Gastroesophageal sphincter (tissue), 4 donors: Measurements from ENCODE around the gene LIMK2. TPM values are rescaled to one million over a fixed set of nuclear protein-coding genes. Genes with fewer than 3 reads are reported as not detected.

Experiments used
- ATAC-seq: fragments of 150-250 bp; one replicate; pipeline ENCODE4 v1.9.1; 2016; ENCODE audit warnings: mild to moderate bottlenecking, moderate library complexity
- H3K27ac ChIP-seq, 4 donors: fragments of 200-600 bp; sonication (generic) in 3 of 4; 1 replicate in 3 of 4; 2 replicates in 1 of 4; pipeline ENCODE4 v1.5.1; 2016 to 2019
- H3K27me3 ChIP-seq: fragments of 200-600 bp; sonication (generic); one replicate; pipeline ENCODE4 v1.5.1; 2019
- H3K36me3 ChIP-seq, 2 donors: fragments of 200-600 bp; sonication (generic); one replicate each; pipeline ENCODE4 v1.5.1; 2019; ENCODE audit warnings: control low read depth in 1 of 2
- H3K4me1 ChIP-seq, 3 donors: fragments of 200-600 bp; sonication (generic); 1 replicate in 2 of 3; 2 replicates in 1 of 3; pipeline ENCODE4 v1.5.1; 2016 to 2019; ENCODE audit warnings: control low read depth in 2 of 3
- H3K4me3 ChIP-seq, 2 donors: fragments of 200-600 bp; sonication (generic); one replicate each; pipeline ENCODE4 v1.5.1; 2019; ENCODE audit warnings: mild to moderate bottlenecking in 1 of 2, moderate library complexity in 1 of 2
- H3K9me3 ChIP-seq, 3 donors: fragments of 200-600 bp; sonication (generic); one replicate each; pipeline ENCODE4 v1.5.1; 2017 to 2019; ENCODE audit warnings: control low read depth in 2 of 3
- EP300 ChIP-seq: sonication (generic); formaldehyde crosslinking; IDR thresholded peaks from one replicate; pipeline ENCODE4 v1.6.1; 2017; ENCODE audit warnings: antibody characterized with exemption, mild to moderate bottlenecking
- POLR2A ChIP-seq, 2 donors: fragments of 450-650 bp; IDR thresholded peaks; one replicate each; pipeline ENCODE4 v1.6.1; 2017; ENCODE audit warnings: antibody characterized with exemption in 2 of 2, mild to moderate bottlenecking in 2 of 2, moderate library complexity in 1 of 2
- POLR2AphosphoS5 ChIP-seq: sonication (generic); formaldehyde crosslinking; IDR thresholded peaks from one replicate; pipeline ENCODE4 v1.6.1; 2017; ENCODE audit warnings: antibody characterized with exemption
- WGBS, 2 donors: methylation state at CpG; one replicate each; pipeline ENCODE4 v1.1.5; 2018; ENCODE audit warnings: low coverage in 1 of 2; 5-methylcytosine and 5-hydroxymethylcytosine counted together
- total RNA-seq, 4 donors: library from RNA; depleted of rRNA; stranded (reverse); fragments of >200 nt; gene quantifications; one replicate each; pipeline ENCODE4 v1.1.0, GENCODE V29; 2016
- TF ChIP-seq, protein P1 (sequence below), 4 experiments: fragments of 200-600 bp in 2 of 4; fragments of 450-650 bp in 2 of 4; sonication (generic) in 1 of 4; IDR thresholded peaks; one replicate each; pipeline ENCODE4 v1.5.1; 2017 to 2019; ENCODE audit warnings: antibody characterized with exemption in 4 of 4, mild to moderate bottlenecking in 2 of 4, moderate library complexity in 2 of 4

The LIMK2 gene
- total RNA-seq, 4 donors from 2014 or later, result 13.4 to 19.1 (median 15.9) TPM

DNA sequence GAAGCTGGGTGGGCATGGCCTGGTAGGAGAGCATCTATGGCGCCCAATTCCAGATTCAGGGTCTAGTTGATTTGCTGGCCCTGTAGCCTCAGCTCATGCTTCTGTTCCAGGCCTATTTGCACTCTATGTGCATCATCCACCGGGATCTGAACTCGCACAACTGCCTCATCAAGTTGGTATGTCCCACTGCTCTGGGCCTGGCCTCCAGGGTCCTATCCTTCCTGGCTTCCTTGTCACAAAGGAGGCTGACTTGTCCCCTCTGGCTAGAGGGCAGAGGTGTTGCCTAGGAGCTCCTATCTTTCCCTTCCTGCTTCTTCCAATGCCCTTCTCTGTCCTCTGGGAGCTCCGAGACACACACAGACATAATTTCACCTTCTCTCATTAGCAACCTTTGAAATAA, 58.9 kb downstream of the LIMK2 start:
- H3K27me3 ChIP-seq, result no peaks in the 10 kb centered on the region
- ATAC-seq, result no peak
- peaks cover 0 to 88% of the 10 kb centered on the region in 2 donors for H3K36me3 ChIP-seq
- WGBS, 2 donors, result 93% methylated on average over 4 of the region's 4 CpGs; no CpG with 5 or more reads in 1 of the 2 donors
- H3K9me3 ChIP-seq, result no peaks in the 10 kb centered on the region
- no peak overlapping the region for H3K4me3 ChIP-seq
- peaks cover 0 to 5% (median 0%) of the 10 kb centered on the region in 3 donors for H3K4me1 ChIP-seq
- TF ChIP-seq, protein P1, sequence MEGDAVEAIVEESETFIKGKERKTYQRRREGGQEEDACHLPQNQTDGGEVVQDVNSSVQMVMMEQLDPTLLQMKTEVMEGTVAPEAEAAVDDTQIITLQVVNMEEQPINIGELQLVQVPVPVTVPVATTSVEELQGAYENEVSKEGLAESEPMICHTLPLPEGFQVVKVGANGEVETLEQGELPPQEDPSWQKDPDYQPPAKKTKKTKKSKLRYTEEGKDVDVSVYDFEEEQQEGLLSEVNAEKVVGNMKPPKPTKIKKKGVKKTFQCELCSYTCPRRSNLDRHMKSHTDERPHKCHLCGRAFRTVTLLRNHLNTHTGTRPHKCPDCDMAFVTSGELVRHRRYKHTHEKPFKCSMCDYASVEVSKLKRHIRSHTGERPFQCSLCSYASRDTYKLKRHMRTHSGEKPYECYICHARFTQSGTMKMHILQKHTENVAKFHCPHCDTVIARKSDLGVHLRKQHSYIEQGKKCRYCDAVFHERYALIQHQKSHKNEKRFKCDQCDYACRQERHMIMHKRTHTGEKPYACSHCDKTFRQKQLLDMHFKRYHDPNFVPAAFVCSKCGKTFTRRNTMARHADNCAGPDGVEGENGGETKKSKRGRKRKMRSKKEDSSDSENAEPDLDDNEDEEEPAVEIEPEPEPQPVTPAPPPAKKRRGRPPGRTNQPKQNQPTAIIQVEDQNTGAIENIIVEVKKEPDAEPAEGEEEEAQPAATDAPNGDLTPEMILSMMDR (IDR thresholded peaks at IDR 0.05), result no peak
- TF ChIP-seq EP300 (no peak), POLR2A (IDR thresholded peaks at IDR 0.05) (no peak), POLR2AphosphoS5 (no peak)
- no peak overlapping the region for H3K27ac ChIP-seq

DNA sequence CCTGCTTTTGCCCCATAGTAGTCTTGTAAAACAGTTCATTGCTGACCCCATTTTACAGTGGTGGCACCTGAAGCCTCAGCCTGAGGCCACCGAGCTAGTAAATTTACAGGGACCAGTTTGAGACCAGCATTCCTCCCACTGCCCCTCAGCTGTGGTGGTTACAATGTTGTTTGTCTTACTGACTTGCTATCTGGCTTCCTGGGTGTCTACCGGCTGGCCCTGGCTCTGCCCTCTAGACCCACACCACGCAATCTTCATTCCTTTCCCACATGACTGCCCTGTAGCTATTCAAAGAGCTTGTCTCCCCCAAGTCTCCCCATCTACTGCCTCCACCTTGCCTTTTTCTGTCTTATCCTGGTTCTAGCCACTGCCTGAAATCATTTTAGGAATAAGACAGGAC, 59.4 kb downstream of the LIMK2 start:
- no peak for ATAC-seq
- Histone ChIP-seq H3K9me3 (no peaks in the 10 kb centered on the region), H3K27ac (no peak overlapping the region), H3K27me3 (no peaks in the 10 kb centered on the region), H3K4me1 (peaks cover 0 to 5% (median 0%) of the 10 kb centered on the region in 3 donors), H3K36me3 (peaks cover 0 to 85% of the 10 kb centered on the region in 2 donors), H3K4me3 (no peak overlapping the region)
- WGBS, 2 donors, result 71 to 83% methylated on average over 2 to 3 of the region's 3 CpGs
- TF ChIP-seq EP300, result no peak
- TF ChIP-seq POLR2A (IDR thresholded peaks at IDR 0.05), result no peak
- TF ChIP-seq, protein P1 (IDR thresholded peaks at IDR 0.05), result no peak
- no peak for TF ChIP-seq POLR2AphosphoS5

DNA sequence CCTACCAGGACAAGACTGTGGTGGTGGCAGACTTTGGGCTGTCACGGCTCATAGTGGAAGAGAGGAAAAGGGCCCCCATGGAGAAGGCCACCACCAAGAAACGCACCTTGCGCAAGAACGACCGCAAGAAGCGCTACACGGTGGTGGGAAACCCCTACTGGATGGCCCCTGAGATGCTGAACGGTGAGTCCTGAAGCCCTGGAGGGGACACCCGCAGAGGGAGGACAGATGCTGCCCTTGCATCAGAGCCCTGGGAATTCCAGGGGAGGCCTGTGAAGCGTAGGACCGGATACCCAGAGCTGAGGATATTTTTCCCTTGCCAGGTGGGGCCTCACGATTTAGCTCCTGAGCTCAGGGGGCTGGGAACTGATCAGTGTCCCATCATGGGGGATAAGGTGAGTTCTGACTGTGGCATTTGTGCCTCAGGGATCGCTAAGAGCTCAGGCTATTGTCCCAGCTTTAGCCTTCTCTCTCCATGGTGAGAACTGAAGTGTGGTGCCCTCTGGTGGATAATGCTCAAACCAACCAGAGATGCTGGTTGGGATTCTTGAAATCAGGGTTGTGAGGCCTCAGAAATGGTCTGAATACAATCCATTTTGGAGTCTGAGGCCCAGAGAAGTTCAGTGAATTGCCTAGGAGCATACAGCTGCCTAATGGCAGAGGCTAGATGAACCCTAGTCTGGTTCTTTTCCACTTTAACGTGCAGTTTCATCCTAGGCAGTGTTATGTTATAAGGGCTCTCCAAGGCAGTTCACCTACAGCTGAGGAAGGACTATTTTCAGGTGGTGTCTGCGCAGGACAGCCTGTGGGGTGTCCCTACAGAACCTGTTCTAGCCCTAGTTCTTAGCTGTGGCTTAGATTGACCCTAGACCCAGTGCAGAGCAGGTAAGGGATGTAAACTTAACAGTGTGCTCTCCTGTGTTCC, 60.7 kb downstream of the LIMK2 start:
- 68 to 78% methylated on average over 4 to 13 of the region's 15 CpGs for WGBS, 2 donors
- Histone ChIP-seq H3K4me3 (no peak overlapping the region), H3K36me3 (peaks cover 0 to 80% of the 10 kb centered on the region in 2 donors), H3K4me1 (peaks cover 0 to 5% (median 0%) of the 10 kb centered on the region in 3 donors), H3K27me3 (no peaks in the 10 kb centered on the region), H3K27ac (peak overlapping the region in 2 of 4 donors; percentile 48 to 49), H3K9me3 (no peaks in the 10 kb centered on the region)
- no peak for TF ChIP-seq EP300
- TF ChIP-seq, protein P1 (IDR thresholded peaks at IDR 0.05), result peak in 3 of 4 experiments; percentile 68 to 76 (median 75)
- peak; percentile 68 for ATAC-seq

DNA sequence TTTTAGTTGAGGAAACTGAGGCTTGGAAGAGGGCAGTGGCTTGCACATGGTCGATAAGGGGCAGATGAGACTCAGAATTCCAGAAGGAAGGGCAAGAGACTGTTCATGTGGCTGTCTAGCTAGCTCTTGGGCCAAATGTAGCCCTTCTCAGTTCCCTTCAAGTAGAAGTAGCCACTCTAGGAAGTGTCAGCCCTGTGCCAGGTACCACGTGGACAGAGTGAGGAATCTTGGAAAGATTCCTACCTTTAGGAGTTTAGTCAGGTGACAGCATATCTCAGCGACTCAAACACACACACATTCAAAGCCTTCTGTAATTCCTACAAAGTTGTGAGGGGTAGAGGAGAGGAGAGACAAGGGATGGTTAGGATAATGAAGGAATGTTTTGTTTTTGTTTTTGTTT, 61.9 kb downstream of the LIMK2 start:
- H3K4me3 ChIP-seq, result no peak overlapping the region
- ATAC-seq, result no peak
- H3K9me3 ChIP-seq, result no peaks in the 10 kb centered on the region
- H3K27me3 ChIP-seq, result no peaks in the 10 kb centered on the region
- TF ChIP-seq POLR2AphosphoS5, result no peak
- TF ChIP-seq POLR2A (IDR thresholded peaks at IDR 0.05), result no peak
- TF ChIP-seq, protein P1 (IDR thresholded peaks at IDR 0.05), result no peak
- no peak for TF ChIP-seq EP300
- H3K36me3 ChIP-seq, result peaks cover 0 to 79% of the 10 kb centered on the region in 2 donors
- H3K27ac ChIP-seq, result no peak overlapping the region
- peaks cover 0 to 5% (median 0%) of the 10 kb centered on the region in 3 donors for H3K4me1 ChIP-seq
- WGBS, 2 donors, result 47 to 60% methylated on average over 1 to 2 of the region's 3 CpGs

DNA sequence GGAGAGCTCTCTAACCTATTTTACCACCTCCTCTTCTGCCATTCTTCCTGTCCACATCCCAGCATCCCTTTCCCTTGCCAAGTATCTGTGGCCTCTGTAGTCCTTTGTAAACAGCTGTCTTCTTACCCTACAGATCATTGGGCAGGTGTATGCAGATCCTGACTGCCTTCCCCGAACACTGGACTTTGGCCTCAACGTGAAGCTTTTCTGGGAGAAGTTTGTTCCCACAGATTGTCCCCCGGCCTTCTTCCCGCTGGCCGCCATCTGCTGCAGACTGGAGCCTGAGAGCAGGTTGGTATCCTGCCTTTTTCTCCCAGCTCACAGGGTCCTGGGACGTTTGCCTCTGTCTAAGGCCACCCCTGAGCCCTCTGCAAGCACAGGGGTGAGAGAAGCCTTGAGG, 62.9 kb downstream of the LIMK2 start:
- no peaks in the 10 kb centered on the region for H3K27me3 ChIP-seq
- TF ChIP-seq EP300 (no peak), POLR2AphosphoS5 (no peak)
- TF ChIP-seq, protein P1 (IDR thresholded peaks at IDR 0.05), result no peak
- 85 to 93% methylated on average over 2 to 5 of the region's 6 CpGs for WGBS, 2 donors
- no peaks in the 10 kb centered on the region for H3K9me3 ChIP-seq
- ATAC-seq, result no peak
- no peak overlapping the region for H3K4me3 ChIP-seq
- peaks cover 0 to 5% (median 0%) of the 10 kb centered on the region in 3 donors for H3K4me1 ChIP-seq
- no peak overlapping the region for H3K27ac ChIP-seq
- H3K36me3 ChIP-seq, result peaks cover 0 to 85% of the 10 kb centered on the region in 2 donors
